ENCODE results near the gene ALK.

The ALK gene

GRCh38 chr2:29440921-29441623 lies 480.3 kb downstream of the ALK start:
- no peak for DNase-seq

GRCh38 chr2:29433920-29434319 lies 487.5 kb downstream of the ALK start:
- no peak for DNase-seq

GRCh38 chr2:29433128-29433527 lies 488.3 kb downstream of the ALK start:
- DNase-seq, result no peak

GRCh38 chr2:29431485-29431884 lies 489.9 kb downstream of the ALK start:
- DNase-seq, result no peak

- DNase-seq, result no peak
Observed at GRCh38 chr2:29430382-29431112, 490.8 kb downstream of the ALK start.

GRCh38 chr2:29426354-29426753 lies 495.0 kb downstream of the ALK start:
- no peak for DNase-seq

- no peak for DNase-seq
Observed at GRCh38 chr2:29425866-29426265, 495.5 kb downstream of the ALK start.

- no peak for DNase-seq
Observed at GRCh38 chr2:29423061-29423666, 498.2 kb downstream of the ALK start.

- no peak for DNase-seq
Observed at GRCh38 chr2:29420999-29421782, 500.2 kb downstream of the ALK start.

- DNase-seq, result no peak
Observed at GRCh38 chr2:29420464-29420863, 500.9 kb downstream of the ALK start.

- DNase-seq, result no peak
Observed at GRCh38 chr2:29417630-29418029, 503.8 kb downstream of the ALK start.

GRCh38 chr2:29412197-29412925 lies 509.0 kb downstream of the ALK start:
- no peak for DNase-seq

GRCh38 chr2:29405707-29406106 lies 515.7 kb downstream of the ALK start:
- DNase-seq, result no peak

- DNase-seq, result no peak
Observed at GRCh38 chr2:29405266-29405665, 516.1 kb downstream of the ALK start.

GRCh38 chr2:29401994-29402393 lies 519.4 kb downstream of the ALK start:
- DNase-seq, result no peak

GRCh38 chr2:29400930-29401653 lies 520.3 kb downstream of the ALK start:
- no peak for DNase-seq

GRCh38 chr2:29398384-29399237 lies 522.8 kb downstream of the ALK start:
- no peak for DNase-seq

GRCh38 chr2:29397713-29398112 lies 523.7 kb downstream of the ALK start:
- DNase-seq, result no peak

GRCh38 chr2:29397039-29397438 lies 524.3 kb downstream of the ALK start:
- DNase-seq, result no peak

GRCh38 chr2:29394981-29395350 lies 526.4 kb downstream of the ALK start:
- no peak for DNase-seq
